Loucy (cell line): ENCODE results near the gene TMEM178A.

Experiments used
- EZH2phosphoT487 ChIP-seq: fragments of 200-600 bp; IDR thresholded peaks from 2 replicates; pipeline ENCODE4 v1.6.1; 2018; ENCODE audit warnings: antibody characterized with exemption, mild to moderate bottlenecking, moderate library complexity, borderline replicate concordance
- TF ChIP-seq, protein P1 (sequence below): fragments of 200-600 bp; sonication (generic); conservative IDR thresholded peaks from 2 replicates; pipeline ENCODE4 v1.5.1; 2014; ENCODE audit warnings: mild to moderate bottlenecking, antibody characterized with exemption, low read length

- TF ChIP-seq, protein P1, sequence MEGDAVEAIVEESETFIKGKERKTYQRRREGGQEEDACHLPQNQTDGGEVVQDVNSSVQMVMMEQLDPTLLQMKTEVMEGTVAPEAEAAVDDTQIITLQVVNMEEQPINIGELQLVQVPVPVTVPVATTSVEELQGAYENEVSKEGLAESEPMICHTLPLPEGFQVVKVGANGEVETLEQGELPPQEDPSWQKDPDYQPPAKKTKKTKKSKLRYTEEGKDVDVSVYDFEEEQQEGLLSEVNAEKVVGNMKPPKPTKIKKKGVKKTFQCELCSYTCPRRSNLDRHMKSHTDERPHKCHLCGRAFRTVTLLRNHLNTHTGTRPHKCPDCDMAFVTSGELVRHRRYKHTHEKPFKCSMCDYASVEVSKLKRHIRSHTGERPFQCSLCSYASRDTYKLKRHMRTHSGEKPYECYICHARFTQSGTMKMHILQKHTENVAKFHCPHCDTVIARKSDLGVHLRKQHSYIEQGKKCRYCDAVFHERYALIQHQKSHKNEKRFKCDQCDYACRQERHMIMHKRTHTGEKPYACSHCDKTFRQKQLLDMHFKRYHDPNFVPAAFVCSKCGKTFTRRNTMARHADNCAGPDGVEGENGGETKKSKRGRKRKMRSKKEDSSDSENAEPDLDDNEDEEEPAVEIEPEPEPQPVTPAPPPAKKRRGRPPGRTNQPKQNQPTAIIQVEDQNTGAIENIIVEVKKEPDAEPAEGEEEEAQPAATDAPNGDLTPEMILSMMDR, result no peak
- no peak for TF ChIP-seq EZH2phosphoT487
Measured at GRCh38 chr2:39642051-39642718, 23.5 kb upstream of the TMEM178A start.
